HG02938 (cell line): Measurements from ENCODE around the gene LRMDA.
"Not testable (repeated sequence)": the region's sequence is repeated elsewhere in the genome, so short reads cannot be mapped to it uniquely, and the experiment has no call there.

Experiments
- ATAC-seq: cut with Tn5 transposase; IDR thresholded peaks from one replicate; pipeline ENCODE4 v1.9.1; 2021; ENCODE audit warnings: mild to moderate bottlenecking, moderate library complexity; ENCODE audit not compliant: unreplicated experiment

The LRMDA gene

DNA sequence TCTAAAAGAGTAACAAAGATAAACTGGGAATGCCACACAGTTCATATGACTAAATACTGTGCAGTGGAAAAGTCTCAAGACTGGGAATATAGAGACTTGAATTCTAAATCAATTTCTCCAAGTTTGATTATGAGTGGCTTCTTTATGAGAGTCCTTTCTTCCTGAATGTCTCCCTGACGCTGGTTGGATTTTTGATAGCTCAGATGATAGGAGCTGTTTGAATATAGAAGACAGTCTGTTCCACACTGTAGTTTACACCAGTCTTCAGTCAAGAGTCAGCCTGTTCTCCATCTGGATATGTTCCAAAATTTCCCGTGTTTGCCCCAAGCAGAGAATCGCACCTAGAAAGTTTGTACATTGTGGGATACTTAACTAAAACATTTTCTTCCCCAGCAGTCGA lies 173.7 kb downstream of the LRMDA start:
- ATAC-seq, result no peak

GRCh38 chr10:75605795-75606194 lies 174.4 kb downstream of the LRMDA start:
- not testable (repeated sequence) for ATAC-seq

DNA sequence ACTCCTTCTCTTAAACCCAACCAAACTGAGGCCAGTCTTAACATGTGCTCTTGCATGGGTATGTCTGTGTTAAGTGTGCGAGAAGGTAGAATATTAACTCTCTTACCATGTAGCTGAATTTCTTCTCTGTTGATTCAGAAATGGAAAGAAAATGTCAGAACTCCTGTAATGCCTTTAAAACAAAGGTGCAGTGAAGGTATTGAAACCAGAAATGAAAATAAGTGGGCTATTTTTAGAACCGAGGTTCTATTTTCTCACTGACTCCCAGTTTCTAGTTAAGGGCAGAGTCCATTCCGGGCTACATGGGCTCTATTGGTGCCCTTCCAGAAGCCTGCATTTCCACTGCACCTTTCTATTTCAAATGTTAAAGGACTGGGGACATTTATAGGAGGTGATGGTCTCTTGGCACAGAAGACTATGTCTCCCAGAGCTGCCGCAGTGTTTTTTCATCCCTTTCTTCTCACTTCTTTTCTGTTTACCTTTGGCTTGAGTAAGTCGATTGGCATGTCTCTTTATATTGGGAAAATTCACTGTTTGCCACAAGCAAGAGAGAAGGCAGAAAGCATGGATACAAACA lies 174.9 kb downstream of the LRMDA start:
- ATAC-seq, result peak; percentile 75

GRCh38 chr10:75607576-75607975 lies 176.2 kb downstream of the LRMDA start:
- no peak for ATAC-seq

GRCh38 chr10:75610183-75610582 lies 178.8 kb downstream of the LRMDA start:
- no peak for ATAC-seq

DNA sequence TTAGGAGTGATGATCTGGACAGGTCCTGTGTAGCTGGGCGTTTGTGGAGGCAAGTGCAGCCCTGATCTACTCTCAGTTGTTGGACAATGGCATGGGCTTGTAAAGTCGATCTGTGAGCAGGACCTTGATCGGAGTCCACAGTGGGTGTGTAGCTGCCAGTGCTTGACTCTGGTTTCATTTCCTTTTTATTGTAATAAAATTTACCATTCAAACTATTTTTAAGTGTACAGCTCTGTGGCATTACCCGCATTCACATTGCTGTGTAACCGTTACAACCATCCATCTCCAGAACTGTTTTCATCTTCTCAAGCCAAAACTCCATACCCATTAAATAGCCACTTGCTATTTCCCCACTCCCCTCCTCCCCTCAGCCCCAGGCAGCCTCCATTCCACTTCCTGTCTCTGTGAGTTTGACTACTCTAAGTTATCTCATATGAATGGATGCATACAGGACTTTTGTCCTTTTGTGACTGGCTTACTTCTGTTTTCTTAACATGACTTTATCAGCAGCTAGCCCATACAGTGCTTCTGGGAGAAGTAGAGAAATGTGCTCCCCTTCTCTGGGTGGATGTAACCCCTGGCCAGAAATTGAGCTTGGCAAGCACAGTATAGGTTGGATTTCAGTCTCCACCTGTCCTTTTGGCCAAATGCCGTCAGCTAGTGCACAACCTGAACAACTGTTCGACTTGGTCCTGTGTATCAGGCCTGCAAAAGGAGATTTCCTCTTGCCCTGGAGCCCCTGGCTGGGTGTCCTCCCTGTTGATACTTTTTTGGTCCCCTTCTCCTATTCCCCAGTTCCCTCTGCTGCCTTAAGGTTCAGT lies 180.0 kb downstream of the LRMDA start:
- peak; percentile 35 for ATAC-seq

GRCh38 chr10:75611993-75612372 lies 180.6 kb downstream of the LRMDA start:
- ATAC-seq, result no peak

GRCh38 chr10:75612904-75613684 lies 181.7 kb downstream of the LRMDA start:
- ATAC-seq, result no peak

GRCh38 chr10:75613685-75614504 lies 182.5 kb downstream of the LRMDA start:
- ATAC-seq, result peak; percentile 66

DNA sequence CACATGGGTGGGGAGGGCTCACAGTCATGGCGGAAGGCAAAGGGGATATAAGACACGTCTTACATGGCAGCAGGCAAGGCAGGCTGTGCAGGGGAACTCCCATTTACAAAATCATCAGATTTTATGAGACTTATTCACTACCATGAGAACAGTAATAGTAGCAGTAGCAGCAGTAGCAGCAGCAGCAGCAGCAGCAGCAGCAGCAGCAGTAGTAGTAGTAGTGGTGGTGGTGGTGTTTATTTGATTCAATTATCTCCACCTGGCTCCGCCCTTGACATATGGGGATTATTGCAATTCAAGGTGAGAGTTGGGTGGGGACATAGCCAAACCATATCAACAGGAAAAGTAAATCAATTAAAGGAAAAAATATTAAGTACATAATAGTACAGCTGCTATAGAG lies 184.7 kb downstream of the LRMDA start:
- no peak for ATAC-seq

- no peak for ATAC-seq
Observed at GRCh38 chr10:75616874-75617478, 185.6 kb downstream of the LRMDA start.

- no peak for ATAC-seq
Observed at GRCh38 chr10:75617485-75618155, 186.2 kb downstream of the LRMDA start.

DNA sequence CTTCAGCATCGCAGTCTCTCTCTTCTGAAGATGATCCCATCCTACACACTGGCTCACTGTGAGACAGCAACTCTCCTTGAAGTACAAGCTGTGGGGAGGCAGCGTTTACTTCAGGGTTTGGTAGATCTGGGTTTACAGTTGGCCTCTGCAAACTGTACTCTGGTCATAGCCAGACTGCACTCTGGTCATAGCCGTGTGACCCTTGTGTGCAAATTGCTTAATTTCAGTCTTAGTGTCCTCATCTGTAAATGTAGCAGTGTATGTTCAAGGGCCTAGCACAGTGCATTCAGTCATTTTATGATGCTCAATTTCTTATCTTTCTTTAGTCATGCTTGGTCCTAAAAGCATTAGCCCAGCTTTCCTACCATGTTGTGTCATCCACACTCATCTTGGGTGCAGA lies 188.2 kb downstream of the LRMDA start:
- no peak for ATAC-seq

GRCh38 chr10:75620356-75620755 lies 188.9 kb downstream of the LRMDA start:
- no peak for ATAC-seq

DNA sequence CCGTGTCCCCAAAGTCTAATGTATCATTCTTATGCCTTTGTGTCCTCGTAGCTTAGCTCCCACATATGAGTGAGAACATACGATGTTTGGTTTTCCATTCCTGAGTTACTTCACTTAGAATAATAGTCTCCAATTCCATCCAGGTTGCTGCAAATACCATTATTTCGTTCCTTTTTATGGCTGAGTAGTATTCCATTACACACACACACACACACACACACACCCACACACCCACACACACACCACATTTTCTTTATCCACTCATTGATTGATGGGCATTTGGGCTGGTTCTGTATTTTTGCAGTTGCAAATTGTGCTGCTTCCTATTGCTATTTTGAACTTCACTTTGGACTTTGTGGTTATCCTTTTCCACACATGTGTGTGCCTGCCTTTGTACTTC lies 189.6 kb downstream of the LRMDA start:
- not testable (repeated sequence) for ATAC-seq

DNA sequence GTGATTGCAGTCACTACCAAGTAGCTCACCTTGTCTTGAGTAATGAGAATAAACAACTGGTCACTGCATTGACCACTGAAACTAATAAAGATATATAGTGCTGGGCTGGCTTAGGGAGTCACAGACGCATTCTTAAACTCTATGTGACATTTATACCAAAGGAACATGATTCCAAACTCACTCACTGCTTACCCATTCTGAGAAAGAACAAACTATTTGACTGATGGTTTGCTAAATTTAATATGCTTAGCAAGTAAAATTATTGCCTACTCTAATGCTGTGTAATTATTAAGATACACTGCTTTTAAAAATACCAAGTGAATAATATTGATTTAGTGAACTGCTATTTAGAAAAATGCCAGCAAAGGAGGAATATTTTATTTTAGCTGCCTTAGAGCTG lies 191.1 kb downstream of the LRMDA start:
- no peak for ATAC-seq

- no peak for ATAC-seq
Observed at GRCh38 chr10:75623310-75624093, 192.1 kb downstream of the LRMDA start.

DNA sequence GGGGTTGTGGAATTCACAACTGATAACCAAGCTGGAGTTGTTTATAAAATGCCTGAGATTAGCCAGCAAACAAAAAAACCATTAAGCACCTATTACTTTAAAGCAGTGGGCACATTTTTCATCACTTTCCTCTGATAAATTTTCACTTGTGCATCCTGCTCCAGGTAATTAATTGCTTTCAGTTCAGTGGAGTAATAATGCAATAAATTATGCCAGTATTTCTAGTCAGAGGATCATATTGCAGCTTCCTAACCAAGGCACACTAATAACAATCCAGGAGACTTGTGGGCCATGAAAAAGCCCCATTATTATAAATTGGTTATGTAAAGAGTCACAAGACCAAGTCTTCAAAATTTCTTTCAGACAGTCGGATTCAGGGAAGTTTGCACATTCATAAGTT lies 193.2 kb downstream of the LRMDA start:
- ATAC-seq, result no peak

DNA sequence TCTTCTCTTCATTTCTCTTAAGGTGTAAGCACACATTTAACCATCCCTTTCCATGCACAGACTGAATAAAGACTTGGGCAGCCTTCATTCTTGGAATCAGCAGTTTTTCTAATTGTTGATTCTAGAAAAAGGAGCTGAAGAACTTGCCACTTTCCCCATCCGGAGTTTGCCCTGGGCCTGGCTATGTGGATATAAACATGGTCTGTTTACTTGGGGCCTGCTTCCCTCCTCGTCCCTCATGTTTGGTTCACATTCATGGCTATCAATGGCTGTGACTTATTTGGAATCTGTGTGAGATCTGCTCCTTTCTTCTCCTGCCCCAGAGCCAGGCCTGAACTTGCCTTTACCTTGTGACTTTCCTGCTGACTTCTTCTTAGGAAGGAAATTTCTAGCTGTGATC lies 199.3 kb downstream of the LRMDA start:
- no peak for ATAC-seq
